GM12878 (cell line): ENCODE measurements around the gene FAM118B. TPM values are rescaled to one million over a fixed set of nuclear protein-coding genes. Genes with fewer than 3 reads are reported as not detected.
A peak's percentile ranks its signal among the peaks of the same experiment; 100 is the strongest.

Source experiments
- BCL3 ChIP-seq: IDR thresholded peaks from 2 replicates; pipeline ENCODE4 v1.6.1; 2011; ENCODE audit warnings: borderline replicate concordance, low read depth, mild to moderate bottlenecking, moderate library complexity, low read length; ENCODE audit not compliant: insufficient read depth, poor library complexity, severe bottlenecking
- MAX ChIP-seq: IDR thresholded peaks from 2 replicates; pipeline ENCODE4 v1.6.1; 2012; ENCODE audit warnings: low read depth, low read length, improper control_type of control experiment
- NFYA ChIP-seq: IDR thresholded peaks from 2 replicates; pipeline ENCODE4 v1.6.1; 2011; ENCODE audit warnings: low read depth, mild to moderate bottlenecking, low read length, improper control_type of control experiment, borderline replicate concordance
- PAX8 ChIP-seq: fragments of 450-650 bp; IDR thresholded peaks from 2 replicates; pipeline ENCODE4 v1.6.1; 2017; ENCODE audit warnings: mild to moderate bottlenecking, moderate library complexity
- PRDM15 ChIP-seq: fragments of 450-650 bp; formaldehyde crosslinking; IDR thresholded peaks from 2 replicates; pipeline ENCODE4 v1.4.0; 2020; ENCODE audit warnings: mild to moderate bottlenecking, moderate library complexity
- RCOR1 ChIP-seq: conservative IDR thresholded peaks from 2 replicates; pipeline ENCODE4 v1.6.1; 2012; ENCODE audit warnings: low read depth, low read length, improper control_type of control experiment
- REST ChIP-seq: IDR thresholded peaks from 2 replicates; pipeline ENCODE4 v1.6.1; 2012; ENCODE audit warnings: mild to moderate bottlenecking, low read depth, low read length
- SIN3A ChIP-seq: IDR thresholded peaks from 2 replicates; pipeline ENCODE4 v1.6.1; 2012; ENCODE audit warnings: low read depth, low read length, improper control_type of control experiment
- SREBF2 ChIP-seq: IDR thresholded peaks from 2 replicates; pipeline ENCODE4 v1.6.1; 2012; ENCODE audit warnings: mild to moderate bottlenecking, low read length
- STAT1 ChIP-seq: fragments of 450-650 bp; conservative IDR thresholded peaks from 2 replicates; pipeline ENCODE4 v1.6.1; 2014; ENCODE audit warnings: antibody characterized with exemption, mild to moderate bottlenecking
- TAF1 ChIP-seq: IDR thresholded peaks from 2 replicates; pipeline ENCODE4 v1.6.1; 2011; ENCODE audit warnings: mild to moderate bottlenecking, low read depth, low read length, borderline replicate concordance
- TARDBP ChIP-seq: IDR thresholded peaks from 2 replicates; pipeline ENCODE4 v1.6.1; 2016; ENCODE audit warnings: borderline replicate concordance
- ZBTB33 ChIP-seq: fragments of 450-650 bp; IDR thresholded peaks from 2 replicates; pipeline ENCODE4 v1.6.1; 2017; ENCODE audit warnings: mild to moderate bottlenecking
- polyA plus RNA-seq, 11 experiments: library from polyadenylated mRNA; depleted of rRNA in 4 of 11; unstranded in 6 of 11; stranded (reverse) in 5 of 11; fragments of >200 nt; fragmentation: Nextera tagmentation in 4 of 11; fragmentation: Illumina TruSeq in 1 of 11; extraction: Ambion mirVana in 4 of 11; extraction: Trizol in 1 of 11; gene quantifications; 1 replicate in 1 of 11; 2 replicates in 10 of 11; pipeline versions ENCODE4 v1.2.1 to v1.2.3, GENCODE V29; 2011 to 2016; ENCODE audit warnings: inconsistent platforms in 2 of 11, missing spikeins in 2 of 11, low read depth in 1 of 11
- total RNA-seq, 4 experiments: library from RNA; depleted of rRNA in 3 of 4; stranded (reverse); fragments of >200 nt in 3 of 4; fragmentation: Illumina TruSeq in 1 of 4; extraction: Trizol in 1 of 4; gene quantifications; 2 replicates each; pipeline versions ENCODE4 v1.2.1 to v1.2.3, GENCODE V29; 2013 to 2021

Gene FAM118B
- total and polyA plus RNA-seq, 10 of the 15 experiments (the other 5 are each of a cell fraction or from before 2014, with no cell fraction given) = 12.8 to 29.7 (median 16.5) TPM

GRCh38 chr11:126211236-126212088 lies at the start of gene FAM118B, which contains the start of gene RPUSD4 (continued):
- TF ChIP-seq PRDM15 (CRISPR knock-in tag) (no peak), PAX8 (no peak), MAX (peak; percentile 100), TAF1 (peak; percentile 95), RCOR1 (0 out of 2 replicates have a peak, but pooled peaks have one; percentile 45), TARDBP (no peak), REST (no peak), SREBF2 (no peak), SIN3A (peak; percentile 96), BCL3 (no peak), ZBTB33 (no peak), STAT1 (0 out of 2 replicates have a peak, but pooled peaks have one; percentile 50), NFYA (no peak)
